HG02981 (cell line): Measurements from ENCODE around the gene C2CD4D.
"Not testable (repeated sequence)": the region's sequence is repeated elsewhere in the genome, so short reads cannot be mapped to it uniquely, and the experiment has no call there.

Source experiments
- ATAC-seq: cut with Tn5 transposase; IDR thresholded peaks from one replicate; pipeline ENCODE4 v1.9.1; 2021; ENCODE audit warnings: mild to moderate bottlenecking, moderate library complexity; ENCODE audit not compliant: unreplicated experiment

Gene C2CD4D

DNA sequence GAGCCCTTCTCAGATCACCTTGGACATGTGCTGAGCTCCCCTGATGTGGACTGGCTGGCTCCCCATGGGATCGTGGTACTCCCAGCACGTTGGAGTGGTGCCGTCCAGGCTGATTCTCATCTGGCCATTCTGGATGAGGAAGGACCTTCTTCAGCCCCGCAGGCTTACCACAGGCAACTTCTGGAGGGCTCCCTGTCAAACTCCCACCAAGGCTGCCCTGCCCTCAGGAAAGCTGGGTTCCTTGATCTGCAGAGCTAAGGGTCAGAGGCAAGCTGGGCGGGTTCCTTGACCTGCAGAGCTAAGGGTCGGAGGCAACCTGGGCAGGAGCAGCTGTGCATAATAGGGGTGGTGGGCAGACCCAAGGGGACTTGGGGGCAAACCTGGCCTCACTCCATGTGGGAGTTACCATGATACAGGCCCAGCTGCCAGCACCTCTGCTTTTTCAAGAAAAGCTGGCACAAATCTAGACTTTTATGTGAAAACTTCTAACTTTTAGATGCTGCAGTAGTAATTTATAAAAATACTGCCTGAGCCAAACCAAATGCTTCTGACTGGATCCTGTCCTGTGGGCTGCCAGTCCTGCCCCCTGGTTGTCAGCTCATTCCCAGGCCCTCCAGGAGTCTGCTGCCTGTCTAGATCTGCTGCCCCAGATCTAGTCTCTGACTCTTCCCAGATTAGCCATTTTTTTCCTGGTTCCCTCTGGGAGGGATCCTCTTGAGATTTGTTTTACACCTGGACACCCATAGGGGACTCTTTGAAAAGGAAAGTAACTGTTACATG lies 19.5 kb upstream of the C2CD4D start:
- ATAC-seq = no peak

DNA sequence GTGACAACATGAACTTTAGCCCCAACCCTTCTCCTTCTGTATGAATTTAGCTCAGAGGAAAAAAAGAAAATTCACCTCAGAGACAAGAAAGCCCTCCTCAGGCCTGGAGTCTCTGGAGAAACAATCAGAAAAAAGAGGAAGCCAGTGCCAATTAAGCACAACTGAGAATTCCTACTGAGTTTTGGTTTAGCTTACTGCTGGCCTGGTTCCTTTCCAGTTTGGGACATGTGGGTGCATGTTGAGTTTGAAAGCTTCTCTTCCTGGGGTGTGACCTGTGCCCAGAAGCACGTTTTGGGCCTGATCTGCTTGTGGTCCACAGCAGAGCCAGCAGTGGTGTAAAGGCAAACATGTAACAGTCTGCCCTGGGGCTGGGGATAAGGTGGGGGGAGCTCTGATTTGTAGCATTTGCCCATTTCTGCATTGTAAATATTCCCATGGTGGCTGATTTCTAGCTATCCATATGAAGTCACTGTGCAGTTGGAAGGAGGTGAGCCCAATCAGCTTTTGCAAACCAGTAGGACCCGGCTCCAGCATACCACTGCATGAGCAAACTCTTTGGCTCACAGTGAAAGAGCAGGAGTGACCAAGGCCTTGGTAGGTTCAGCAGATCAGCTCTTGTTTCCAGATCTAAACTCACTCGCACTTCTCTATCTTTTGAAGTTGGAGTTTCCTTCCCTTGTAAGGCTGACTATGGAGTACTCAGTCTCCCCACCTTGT lies 18.6 kb upstream of the C2CD4D start:
- ATAC-seq = no peak

DNA sequence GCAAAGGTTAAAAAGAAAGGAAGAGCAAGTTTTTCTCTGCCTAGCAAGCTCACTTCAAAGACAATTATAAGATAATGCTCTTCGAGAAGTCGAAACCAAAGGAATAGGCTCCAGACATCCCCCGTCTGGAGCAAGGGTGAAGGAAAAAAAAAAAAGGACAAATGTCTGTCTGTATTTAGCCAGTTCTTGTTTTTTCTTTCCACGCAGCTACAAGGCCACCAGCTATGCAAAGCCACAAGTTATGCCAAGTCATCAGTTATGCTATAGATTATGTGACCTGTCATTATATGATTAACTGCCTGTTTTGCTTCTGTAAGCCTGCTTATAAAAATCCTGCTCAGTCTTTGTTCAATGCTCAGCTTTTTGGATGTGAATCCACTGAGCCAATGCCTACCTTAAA lies 16.3 kb upstream of the C2CD4D start:
- ATAC-seq = no peak

DNA sequence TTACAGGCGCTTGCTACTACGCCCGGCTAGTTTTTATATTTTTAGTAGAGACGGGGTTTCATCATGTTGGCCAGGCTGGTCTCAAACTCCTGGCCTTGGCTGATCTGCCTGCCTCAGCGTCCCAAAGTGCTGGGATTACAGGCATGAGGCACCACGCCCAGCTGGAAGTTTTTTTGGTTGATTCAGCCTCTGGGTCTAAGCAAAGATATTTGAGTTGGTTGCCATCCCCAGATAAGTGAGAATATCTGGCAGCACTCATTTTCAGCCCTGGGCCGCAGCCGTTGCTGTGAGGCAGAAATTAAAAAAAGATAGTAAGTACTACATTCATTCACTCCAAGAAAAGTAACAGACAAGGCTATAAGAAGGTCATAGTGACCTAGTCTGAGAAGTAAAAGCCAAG lies 15.9 kb upstream of the C2CD4D start:
- not testable (repeated sequence) for ATAC-seq

DNA sequence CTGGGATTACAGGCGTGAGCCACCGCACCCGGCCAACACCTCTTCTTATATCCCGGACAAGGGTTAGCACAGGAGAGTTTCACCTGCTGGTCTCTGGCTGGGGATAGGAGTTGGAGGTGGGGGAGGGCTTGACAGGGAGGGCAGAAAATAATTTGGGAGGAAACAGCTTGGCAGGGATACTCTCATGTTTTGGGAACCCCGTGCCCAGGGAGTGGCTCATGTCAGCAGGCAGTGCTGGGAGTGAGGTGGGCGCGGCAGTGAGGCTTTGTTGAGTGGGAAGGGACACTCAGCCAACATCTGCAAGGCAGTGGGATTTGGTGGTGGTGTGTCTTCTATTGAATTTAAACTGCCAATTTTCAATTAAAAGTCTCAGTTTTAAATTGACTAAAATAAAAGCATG lies 15.0 kb upstream of the C2CD4D start:
- ATAC-seq = no peak

DNA sequence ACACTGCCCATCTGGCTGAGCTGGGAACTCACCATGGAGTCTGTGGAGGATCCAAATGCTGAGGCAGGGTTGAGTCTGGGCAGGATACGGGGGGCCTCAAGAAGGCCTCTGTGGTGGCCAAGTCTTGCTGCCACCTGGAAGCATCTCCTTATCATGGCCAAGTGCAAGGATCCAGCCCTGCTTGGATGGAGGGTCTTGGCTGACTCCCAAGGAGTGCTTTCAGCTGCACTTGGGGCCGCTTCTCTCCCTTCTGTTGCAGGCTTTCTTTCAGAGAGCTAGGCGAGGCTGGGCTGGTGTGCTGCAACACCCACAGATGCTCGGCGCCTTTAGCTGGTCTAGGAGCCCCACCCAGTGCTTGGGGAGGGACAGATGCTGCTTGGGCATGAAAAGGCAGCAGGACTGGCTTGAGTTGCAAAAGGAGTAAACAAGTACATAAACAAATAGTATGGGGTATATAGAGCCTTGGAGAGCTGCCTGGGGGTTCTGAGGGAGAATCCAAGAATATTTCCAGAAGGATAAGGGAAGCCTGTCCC lies 13.9 kb upstream of the C2CD4D start, which contains the start of gene THEM5:
Gene THEM5, minus strand, starts transcription at position 302 of the 533 bp plus-strand sequence. Its CDS starts 147 bp downstream, at position 155.
- ATAC-seq = no peak

DNA sequence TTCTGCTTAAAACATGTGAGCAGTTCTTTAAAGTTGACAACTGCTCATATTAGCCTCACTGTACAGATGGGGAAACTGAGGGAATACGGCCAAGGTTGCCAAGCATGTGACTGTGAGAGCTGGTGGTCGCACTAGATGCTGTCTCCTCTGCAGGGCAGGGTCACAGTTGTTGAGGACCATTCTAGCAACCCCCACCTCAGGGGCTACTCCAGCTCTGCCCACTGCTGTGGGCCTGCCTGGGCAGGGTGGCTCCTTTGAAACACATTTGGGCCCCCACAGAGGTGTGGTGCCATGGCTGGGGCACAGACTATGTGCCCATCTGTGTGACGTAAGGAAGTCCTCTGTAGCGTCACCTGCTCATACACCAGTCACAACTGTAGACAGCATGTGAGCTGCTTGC lies 13.1 kb upstream of the C2CD4D start:
- no peak for ATAC-seq

DNA sequence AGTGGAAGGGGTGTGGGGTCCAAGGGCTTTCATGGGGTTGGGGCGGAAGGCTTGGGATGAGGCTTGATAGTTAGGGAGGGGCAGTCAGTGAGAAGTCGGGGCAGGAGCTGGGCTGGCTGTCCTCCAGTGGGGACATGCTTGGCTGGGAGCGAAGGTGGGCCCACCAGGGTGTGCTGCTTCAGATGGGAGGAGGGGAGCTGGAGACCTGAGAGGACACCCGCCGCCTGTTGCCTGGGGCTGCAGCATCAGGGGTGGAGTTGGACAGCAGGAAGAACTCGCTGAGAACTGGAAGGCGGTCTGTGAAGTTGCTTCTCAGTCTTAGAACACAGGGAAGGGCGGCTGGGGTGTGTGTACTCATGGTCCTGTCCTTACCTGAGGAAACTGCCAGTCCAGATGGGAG lies 12.3 kb upstream of the C2CD4D start:
- ATAC-seq = no peak

DNA sequence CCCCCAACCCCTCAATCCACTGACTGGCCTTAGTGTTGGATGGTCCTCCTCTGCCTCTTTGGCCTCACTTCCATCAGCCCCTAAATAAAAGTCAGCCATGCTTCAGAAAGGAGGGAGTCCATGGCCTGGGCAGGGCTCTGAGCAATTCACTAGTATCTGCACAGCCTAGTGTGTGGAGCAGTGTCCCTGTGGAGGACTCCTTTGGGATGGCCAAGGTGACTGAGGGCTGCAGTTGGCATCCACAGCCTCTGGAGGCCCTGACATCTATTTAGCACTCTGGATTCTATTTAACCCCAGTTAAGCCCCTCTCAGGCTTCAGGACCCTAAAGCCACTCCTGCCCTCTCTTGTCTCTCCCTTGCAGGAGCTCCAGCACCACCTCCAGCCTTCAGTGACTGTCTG lies 10.3 kb upstream of the C2CD4D start:
- no peak for ATAC-seq

DNA sequence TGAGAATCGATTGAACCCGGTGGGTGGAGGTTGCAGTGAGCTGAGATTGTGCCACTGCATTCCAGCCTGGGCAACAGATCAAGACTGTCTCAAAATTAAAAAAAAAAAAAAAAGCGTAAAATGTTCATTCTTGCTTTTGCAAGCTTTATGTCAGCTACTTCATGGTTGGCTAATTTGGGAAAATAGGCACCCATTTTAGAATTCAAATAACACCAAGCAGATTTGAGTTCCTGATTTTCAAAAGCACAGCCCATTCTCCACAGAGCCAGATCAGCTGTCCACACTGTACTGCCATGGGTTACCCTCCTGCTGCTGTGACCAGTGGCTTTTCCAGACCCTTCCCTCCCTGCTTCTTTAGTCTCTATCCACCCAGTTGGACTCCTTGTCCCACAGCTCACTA lies 9.5 kb upstream of the C2CD4D start:
- no peak for ATAC-seq

DNA sequence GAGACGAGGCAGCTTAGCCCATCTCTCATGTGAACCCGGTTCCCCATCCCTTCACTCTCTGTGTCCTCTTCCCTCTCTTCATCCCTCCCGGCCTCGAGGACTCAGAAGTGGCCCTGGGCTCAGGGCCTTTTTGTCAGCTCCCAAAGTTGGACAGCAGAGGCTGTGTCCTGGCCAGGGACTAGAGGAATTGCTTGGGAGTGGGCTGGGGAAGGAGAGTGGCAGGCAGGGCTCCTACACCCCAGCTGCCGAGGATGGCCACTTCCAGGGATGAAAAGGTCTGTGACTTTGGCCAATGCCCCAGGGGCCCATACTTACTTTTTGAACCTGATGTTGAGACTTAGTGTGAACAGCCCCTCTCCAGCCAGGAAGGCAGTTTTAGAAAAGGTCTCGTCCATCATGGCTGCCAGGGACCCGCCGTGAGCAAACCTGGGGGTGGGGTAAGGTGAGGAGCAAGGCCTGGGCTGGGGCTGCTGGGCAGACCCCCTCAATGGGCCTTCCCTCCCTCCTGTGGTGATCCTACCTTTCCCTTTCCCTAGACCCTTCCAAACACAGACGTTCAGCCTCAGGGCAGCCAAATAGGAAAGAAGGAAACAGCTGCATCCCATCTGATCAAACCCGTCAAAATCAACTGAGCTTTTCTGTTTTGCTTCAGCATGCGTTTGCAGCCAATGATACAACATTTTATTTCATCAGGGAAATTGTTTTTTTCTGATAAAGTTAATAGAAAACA lies 8.4 kb upstream of the C2CD4D start:
- ATAC-seq = no peak

DNA sequence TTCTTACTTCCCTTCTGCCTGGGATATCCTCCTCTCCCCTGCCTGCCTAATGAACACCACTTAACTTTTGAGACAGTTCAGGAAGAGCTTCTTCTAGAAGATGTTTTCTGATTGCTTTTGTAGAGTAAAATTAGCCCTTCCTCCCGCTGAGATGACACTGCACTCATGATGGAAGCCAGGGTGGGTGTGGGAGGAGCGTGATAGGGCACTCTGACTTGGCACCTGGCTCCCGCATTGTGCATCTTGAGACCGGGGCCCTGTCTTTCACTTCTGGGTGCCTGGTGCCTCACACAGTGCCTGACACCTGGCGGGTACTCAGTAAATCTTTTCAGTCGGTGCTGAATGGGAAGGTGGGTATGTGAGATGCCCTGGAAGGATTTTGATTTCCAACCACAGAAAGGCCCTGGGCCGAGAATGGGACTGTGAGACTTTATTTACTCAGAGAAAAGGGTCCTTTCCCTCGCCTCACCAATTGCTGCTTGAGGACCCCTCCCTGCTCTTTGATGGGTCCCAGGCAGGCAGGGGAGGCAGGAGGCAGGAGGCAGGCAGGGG lies 7.1 kb upstream of the C2CD4D start:
- no peak for ATAC-seq

DNA sequence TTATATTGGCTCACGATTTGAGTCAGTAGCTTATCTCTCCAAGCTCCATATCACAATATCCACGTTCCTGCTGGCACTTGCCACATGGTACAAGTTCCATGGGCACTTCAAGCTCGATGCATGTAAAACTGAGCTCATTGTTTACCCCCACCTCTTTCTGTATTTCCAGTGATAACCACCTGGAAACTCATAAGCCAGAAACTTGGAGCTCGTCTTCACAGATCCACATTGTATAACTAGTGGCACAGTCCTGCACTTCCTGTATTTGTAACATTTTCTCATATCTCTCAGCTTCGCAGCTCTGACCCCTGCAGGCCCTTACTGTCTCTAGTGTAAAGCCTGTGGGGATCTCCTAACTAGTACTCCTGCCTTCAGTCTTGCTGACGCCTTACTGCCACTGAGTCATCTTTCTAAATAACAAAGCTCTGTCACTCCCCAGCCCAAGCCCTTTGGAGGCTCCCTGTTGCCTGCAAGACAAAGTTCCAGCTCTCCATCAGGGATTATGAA lies 6.5 kb upstream of the C2CD4D start:
- no peak for ATAC-seq

DNA sequence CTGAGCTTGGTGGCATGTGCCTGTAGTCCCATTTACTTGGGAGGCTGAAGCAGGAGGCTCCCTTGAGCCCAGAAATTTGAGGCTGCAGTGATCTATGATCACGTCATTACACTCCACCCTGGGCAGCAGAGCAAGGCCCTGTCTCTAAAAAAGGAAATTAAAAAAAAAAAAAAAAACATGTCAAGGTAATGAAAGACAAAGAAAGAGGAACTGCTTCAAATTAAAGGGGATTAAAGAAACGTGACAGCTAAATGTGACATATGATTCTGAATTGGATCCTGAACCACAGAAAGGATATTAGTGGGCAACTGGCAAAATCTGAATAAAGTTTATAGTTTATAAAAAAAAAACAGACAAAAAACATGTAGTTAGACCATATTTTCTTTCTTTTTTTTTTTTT lies 3.8 kb upstream of the C2CD4D start:
- no peak for ATAC-seq

DNA sequence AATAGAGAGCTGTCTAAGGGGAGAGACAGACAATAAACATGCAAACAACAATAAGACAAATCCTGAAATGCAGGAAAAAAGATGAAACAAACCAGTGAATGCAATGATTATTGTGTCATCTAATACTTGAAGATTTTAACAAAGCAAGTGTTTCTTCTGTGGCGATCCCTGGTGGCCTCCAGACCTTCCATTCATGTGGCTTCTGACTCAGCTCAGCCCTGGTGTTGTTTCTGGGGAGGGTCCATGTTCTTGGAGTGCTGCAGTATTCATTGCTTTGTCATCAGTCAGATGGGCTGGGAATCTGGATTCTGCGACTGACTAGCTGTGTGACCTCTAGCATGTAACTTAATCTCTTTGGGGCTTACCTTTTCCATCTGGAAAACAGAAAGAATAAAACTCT lies 1.5 kb upstream of the C2CD4D start:
- no peak for ATAC-seq

DNA sequence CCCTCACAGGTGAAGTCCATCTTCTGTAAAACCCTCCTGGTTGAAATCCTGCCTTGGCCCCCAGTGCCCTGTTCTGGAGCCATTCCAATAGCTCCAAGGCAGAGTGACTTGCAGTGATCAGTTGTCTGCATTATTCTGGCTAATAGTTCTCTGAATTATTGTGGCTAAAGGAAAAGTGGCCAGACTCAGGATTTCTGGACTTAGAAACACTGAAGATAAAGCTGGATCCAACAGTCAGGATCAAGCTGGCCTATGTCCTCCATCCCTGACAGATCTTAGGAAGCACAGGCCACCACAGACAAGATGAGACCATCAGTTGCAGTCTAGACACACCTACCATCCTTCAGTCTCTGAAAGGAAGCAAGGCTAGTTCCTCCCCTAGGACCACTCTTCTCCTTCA lies 801 bp upstream of the C2CD4D start:
- no peak for ATAC-seq

DNA sequence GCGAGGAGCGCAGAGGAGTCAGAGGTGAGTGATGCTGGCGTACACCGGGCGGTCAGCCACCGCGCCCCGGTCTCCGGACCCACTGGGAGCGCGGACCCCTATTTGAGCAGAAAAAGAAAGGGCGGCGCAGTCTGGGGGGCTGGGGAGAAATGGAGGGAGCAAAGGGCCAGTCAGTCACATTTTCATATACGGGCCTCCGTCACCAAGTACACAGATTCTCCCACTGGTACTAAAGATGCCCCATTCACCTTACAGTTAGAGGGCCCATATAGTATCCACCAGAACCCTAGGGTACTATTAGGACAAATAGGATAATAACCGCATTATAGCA lies 573 bp downstream of the C2CD4D start:
- ATAC-seq = no peak

DNA sequence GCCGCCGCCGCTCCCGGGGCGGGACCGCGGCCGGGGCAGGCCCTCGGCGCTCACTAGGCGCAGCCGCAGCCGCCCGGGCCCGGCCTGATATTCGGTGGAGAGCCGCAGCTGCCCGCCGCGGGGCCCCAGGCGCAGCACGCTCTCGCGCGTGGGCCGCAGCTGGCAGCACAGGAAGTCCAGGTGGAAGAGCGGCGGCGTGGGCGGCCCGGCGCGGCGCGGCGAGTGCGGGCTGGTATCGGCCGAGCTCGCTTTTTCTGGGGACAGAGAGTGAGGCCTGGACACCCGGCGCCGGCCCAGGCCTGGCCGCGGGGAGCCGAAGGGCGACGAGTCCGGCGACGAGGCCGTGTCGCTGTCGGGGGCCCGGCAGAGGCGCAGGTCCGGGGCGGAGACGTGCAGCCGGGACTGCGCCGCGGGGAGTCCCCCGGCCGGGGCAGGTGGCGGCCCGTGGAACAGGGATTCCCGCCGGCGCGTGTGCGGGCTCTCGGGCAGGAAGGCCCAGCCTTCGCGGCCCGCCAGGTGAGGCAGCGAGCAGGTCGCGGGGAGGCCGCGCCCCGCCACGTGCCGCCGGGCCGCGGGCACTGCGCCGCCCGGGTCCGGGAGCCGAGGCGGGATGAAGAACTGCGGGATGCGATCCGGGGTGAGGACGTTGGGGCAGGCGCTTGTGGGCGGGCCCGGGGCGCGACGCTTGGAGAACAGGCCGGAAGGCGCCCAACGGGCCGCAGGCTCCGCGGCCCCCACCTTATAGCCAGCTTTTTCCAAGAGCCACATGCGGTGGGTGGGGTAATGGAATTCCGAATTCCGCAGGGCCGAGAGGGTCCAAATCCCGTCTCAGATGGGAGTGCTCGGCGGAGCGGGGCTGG lies 1.2 kb downstream of the C2CD4D start:
- no peak for ATAC-seq

DNA sequence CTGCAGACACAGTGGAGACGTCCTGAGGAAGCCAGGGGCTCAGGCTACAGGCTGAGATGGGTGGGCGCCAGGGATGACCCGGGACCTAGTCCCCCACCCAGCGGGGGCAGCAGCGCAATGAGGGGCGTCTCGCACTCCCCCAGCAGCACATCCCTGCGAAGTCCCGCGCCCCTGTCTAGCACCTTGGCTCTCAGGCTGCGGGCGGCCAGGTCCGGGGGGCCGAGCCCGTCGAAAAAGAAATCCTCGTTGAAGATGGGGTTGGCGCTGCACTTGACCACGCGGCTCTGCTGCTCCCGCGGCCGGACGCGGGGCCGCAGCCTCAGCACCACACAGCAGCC lies 1.8 kb downstream of the C2CD4D start:
- ATAC-seq = no peak

DNA sequence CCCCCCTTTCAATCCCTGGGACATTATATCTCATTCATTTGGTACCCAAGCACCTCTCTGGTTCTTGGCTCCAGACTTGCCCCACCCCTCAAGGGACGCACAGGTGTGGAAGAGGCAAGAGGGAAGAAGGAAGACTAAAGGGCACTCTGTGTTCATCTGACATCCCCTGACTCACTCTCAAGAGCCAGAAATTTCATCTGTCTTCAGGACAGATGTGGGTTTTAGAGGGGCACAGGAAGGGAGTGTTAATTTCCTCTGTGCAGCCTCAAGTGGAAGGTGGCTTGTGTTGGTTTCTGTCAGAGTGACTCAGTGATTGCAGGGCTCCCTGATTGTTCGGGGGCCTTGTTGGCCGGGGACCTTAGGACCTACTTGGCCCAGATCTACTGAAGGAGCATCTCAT lies 2.4 kb downstream of the C2CD4D start:
- no peak for ATAC-seq
